Measurements from ENCODE around the gene CERS6.
"Not testable (repeated sequence)": the region's sequence is repeated elsewhere in the genome, so short reads cannot be mapped to it uniquely, and the experiment has no call there.

The CERS6 gene

GRCh38 chr2:168469281-168469988, 13.4 kb downstream of the CERS6 start:
- no peak for DNase-seq

DNA sequence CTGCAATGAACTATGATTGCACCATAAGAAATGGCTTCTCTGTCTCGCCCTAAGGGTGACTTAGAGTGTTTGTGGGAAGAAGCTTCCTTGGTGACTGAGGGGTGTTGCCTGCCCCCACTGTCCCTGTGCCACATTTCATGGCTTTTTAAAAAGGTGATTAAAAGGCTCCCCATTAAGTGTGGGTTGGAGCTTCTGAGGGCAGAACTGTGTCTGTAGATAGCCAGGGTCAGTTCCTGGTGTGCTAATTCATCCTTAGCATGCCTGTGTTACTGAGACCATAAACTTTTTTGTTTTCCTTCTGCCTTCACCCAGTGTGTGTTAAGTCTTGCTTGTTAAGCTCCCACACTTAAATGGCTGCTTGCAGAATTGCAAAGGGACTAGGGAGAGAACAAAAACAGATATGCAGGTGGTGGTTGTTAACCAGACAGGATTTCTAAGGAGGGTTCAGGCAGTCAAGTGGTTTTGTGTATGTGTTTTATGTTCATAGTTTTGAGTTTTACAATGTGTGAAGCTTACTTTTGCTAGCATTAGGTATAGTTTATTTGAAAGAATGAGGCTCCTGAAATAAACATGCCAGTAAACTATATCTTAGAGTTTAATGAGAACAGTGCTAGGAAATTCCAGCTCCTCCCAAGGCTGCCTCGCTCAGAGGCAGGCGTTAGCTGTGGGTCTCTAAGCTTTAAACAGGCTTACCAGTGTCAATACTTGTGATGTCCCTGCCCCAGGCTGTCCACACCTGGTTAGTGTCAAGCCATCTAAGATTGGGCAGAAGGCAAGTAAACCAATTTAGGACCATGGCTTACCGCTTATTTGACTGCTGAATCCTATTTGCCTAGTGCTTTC, 14.5 kb downstream of the CERS6 start:
- DNase-seq, result no peak

- no peak for DNase-seq
Observed at GRCh38 chr2:168471163-168471475, 15.0 kb downstream of the CERS6 start.

- DNase-seq, result no peak
Observed at GRCh38 chr2:168475636-168476035, 19.6 kb downstream of the CERS6 start.

DNA sequence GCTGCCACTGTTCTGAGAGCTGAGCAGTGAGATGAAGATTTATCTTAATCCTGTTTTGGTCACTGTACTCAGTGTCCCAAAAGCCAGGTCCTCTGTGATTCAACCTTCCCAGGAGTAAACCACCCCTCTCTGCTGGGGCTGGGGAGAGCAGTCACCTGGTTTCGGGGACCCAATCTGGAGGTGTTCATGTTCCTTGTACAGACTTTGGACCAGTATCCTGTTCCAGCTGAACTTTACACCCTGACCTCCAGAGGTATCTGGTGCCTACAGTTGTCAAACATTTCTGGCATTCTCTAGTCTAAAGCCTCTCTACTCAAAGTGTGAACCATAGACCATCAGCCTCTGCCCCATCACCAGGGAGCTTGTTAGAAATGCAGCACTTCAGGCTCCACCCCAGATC, 22.1 kb downstream of the CERS6 start:
- DNase-seq, result no peak

DNA sequence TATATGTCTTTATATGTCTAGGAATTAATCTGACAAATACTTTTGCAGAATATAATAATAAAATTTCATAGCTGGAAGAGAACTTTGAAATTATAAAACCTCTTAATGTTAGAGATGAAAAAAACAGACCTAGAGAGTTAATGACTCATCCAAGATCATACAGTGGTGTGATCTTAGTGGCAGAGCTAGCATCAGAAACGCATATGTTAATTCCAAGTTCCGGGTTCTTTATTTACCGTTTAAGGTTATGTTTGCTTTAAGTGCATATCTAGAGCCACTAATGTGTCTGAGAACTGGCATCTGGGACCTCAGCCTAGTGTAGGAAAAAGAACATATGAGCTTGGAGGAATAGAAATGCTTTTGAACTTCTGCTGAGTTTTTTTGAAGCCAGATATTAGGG, 24.3 kb downstream of the CERS6 start:
- no peak for DNase-seq

DNA sequence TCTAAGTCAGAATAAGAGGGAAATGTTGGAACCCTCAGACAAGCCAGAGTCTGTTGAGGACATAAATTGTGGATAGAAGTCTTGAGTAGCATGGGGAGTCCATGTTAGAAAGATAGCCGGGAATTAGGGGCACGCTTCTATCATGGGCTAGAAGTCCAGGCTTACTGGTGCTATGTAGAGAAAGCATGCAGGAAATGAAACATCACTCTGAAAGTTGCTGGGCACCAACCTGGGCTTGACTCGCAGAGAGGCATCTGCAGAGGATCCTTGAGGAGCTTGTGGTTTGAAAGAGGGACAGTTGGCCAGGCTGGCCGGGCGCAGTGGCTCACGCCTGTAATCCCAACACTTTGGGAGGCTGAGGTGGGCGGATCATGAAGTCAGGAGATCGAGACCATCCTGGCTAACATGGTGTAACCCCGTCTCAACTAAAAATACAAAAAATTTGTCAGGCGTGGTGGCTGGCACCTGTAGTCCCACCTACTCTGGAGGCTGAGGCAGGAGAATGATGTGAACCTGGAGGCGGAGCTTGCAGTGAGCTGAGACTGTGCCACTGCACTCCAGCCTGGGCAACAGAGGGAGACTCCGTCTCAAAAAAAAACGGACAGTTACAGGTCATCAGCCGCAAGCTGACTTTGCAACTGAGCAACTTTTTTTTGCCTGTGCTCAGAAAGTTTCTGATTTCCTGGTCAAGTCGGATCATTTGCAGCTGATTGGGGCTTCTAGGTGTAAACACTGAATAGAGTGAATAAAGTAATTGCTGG, 24.9 kb downstream of the CERS6 start:
- DNase-seq, result no peak

GRCh38 chr2:168482269-168482668, 26.2 kb downstream of the CERS6 start:
- DNase-seq, result no peak

DNA sequence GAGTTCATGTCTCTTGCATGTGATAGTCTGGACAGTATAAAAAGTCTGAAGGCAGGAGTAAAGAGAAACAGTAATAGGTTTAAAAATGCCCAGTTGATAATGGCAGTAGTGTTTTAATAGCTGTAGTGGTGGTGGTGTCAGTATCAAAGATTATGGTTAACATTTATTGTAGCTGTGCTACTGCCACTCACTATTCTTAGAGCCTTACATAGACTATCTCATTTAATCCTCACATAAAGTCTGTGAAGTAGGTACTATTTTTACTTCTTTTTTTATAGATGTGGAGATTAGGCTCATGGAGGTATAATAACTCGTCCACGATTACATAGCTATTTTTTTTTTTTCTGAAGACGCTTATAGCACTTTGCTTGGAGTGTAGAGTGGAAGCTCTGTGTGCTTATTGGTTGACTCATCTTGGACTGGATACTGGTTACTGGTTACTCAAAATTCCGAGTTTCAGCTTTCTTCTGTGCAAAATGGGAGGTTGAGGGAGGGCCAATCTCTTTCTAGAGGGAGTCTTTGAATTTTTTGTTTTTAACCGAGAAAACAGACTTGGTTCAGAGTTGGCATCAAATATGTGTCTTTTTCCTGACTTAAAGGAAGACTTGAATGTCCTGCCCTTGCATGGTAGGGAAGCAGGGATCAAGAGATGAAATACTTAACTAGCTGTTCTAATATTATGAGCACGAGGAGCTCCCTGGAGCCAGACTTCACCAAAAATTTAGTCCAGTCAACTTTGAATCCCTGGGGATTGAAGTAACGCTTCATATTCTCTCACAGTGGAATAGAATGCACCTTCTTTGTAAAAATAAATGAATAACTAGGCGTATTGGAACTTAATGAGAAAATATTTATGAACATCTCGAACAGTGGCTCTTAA, 27.1 kb downstream of the CERS6 start:
- DNase-seq, result no peak

GRCh38 chr2:168486477-168486876, 30.4 kb downstream of the CERS6 start:
- DNase-seq, result no peak

DNA sequence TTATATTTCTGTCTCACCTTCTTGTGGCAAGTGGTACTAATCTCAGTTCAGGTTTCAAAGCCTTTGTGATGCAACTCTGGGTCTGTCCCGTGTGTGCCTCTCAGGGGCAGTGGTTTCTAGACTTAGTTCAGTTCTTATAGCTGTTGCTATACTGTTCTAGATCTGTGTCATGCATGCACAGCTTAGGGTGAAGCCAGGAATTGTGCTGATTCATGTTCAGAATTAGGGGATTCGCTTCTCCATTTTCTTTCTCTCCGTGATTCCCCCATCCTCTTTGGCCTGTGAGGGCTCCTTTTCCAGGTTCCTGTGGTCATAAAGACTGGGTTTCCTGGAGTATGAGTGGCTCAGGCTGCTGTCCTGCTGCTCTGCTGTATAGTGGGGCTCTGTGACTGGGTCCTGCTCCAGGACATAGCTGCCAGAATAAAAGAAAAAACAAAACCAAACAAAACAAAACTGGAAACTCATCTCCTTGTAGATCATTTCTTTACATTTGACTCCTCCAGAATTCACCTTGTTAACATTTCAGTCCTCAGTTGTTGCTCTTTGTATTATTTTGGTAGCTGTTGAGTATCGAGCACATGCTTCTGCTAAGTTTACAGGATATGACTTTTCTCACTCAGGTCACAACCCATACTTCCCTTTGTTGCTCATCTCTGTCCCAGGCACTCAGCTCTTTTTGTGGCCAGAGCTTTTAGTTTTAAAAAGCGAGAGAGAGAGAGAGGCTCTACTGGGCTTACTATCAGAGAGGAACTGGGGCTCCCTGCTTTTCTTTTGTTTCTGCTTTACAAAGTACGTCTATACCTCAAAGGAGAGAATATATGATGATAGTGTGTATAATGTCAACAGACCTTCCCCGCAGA, 34.2 kb downstream of the CERS6 start:
- DNase-seq, result peak; percentile 37

DNA sequence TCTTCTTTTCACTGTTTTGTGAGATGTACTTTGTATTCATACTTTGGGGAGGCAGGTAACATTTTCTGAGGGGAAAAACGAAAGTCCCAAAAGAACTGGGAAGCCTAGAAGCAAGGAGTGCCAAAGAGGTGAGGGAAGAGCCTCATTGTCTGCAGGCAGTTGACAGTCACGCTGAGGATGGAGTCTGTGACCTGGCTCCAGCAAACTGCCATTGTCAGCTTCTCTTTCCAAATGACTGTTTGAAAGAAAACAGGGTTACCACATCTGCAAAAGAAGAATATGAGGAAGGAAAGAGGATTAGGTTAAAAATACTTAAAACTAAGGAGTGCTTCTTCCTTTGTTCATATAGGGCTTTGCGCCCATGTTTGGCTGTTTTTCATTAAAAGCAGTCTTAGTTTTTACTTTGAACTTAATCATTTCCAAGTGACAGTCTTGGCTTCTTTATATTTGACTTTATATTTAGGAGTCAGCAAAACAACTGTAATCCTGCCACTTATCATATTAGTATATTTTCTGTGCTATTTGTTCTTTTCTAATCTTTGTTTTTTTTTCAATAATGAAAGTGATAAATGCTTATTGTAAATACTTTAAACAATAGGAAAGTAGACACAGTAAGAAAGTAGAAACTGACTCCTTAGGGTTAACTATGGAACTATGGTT, 35.0 kb downstream of the CERS6 start:
- no peak for DNase-seq

DNA sequence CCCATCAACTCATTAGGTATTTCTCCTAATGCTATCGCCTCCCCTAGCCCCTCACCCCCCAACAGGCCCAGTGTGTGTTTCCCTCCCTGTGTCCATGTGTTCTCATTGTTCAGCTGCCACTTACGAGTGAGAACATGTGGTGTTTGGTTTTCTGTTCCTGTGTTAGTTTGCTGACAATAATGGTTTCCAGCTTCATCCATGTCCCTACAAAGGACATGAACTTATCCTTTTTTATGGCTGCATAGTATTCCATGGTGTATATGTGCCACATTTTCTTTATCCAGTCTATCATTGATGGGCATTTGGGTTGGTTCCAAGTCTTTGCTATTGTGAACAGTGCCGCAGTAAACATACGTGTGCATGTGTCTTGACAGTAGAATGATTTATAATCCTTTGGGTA, 35.7 kb downstream of the CERS6 start:
- DNase-seq, result not testable (repeated sequence)

GRCh38 chr2:168493219-168493618, 37.1 kb downstream of the CERS6 start:
- not testable (repeated sequence) for DNase-seq

DNA sequence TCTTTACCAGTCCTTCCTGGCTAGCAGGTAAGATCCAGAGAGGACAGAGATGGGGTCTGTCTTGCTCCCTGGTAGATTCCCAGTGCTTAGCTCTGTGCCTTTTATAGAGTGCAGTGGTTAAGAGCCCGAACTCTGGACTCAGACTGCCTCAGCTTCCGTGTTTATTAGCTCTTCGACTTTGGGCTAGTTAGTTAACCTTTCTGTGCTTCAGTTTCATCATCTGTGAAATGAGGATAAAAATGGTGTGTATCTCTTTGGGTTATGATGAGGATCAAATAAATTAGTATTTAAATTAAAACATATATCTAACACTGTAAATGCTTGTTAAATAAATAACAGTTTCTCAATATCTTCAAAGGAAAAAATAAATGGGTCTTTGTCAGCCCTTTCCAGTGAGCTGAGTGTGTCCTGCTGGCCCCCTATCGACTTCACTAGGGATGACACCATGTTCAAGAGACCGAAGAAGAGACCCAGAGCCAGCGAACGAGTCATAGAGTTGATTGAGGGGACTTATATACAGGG, 38.2 kb downstream of the CERS6 start:
- DNase-seq, result no peak

DNA sequence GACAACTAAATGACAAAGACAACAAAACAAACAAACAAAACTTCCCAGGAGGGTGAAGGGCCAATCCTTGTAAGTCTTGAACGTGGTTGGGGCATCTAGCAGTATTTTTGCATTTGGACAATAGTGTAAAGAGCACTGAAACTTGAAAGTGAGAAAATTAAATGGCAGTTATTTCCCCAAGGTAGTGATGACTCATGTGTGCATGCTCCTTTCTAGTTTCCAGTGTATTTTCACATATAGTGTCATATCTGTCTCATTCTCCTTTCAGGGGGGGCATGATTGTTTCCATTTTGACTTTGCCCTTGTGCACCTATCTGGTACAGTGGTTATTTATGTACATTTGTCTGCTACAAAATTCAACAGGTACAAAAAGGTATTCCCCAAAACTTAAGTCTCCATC, 39.5 kb downstream of the CERS6 start:
- no peak for DNase-seq

DNA sequence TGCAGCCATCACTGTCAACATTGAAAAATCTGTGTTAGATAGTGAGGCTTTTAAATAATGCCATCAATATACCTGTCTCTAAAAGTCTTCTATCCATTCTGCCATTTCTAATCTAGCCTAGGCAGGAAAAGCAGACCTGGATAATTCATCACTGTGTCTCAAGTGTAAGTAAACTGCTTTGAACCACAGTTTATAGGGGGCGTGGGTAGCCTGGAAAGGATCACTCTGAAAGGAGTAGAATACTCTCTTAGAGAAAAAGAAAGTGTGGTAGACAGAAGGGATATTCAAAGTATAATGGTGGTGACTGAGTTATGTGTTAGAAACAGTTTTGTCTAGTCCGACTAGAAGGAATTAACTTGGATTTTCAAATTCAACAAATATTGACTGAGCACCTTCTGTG, 40.8 kb downstream of the CERS6 start:
- DNase-seq, result no peak

DNA sequence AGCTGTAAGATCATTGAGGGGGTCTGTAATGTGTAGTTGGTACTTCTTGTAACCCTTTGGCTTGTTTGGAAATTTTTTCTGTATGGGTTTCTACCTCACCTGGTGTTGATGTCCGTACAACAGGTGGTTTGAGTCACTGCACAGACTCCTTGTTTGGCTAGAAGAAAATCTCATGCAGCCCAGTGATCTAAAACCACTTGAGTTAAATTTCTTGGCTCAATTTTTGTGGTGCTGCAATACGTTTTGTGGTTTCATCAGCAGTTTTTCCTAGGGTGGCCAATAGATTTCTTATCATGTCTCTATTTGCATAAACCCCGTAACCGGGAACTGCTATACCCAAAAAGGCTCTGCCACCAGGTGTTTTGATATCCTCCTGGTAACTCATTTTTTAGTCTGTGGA, 43.4 kb downstream of the CERS6 start:
- DNase-seq, result no peak

GRCh38 chr2:168500516-168500915, 44.4 kb downstream of the CERS6 start:
- DNase-seq, result no peak

DNA sequence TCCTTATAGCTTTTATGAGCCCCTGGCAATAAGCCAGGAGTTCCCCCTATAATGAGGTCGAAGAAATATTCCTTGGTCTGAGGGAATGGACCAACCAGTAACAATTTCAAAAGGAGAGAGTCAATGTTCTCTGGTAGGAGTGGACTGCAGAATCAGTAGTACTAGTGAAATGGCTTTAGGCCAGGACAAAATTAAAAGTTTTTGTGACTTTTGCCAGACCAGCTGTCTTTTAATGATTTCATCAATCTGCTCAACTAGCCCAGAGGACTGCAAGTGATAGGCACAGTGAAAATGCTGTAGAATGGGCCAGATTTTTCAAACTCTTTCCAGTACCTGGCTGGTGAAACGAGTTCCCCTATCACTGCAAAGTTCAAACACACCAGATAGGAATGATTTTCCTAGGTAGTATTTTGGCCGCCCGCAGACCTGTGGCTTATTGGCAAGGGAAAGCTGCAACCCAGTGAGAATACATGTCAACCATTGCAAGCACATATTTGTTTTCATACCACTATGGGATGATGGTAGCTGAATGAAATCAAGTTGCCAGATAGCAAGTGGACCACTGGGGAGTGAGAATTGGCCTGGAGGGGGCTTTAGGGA, 45.5 kb downstream of the CERS6 start:
- DNase-seq, result no peak

GRCh38 chr2:168502852-168503251, 46.8 kb downstream of the CERS6 start:
- not testable (repeated sequence) for DNase-seq

Measured in CD4-positive, alpha-beta T cell treated with Interleukin-12 subunit alpha and Interleukin-12 subunit beta, for 1 hour (primary cell).